Measurements from ENCODE around the gene SNCB. TPM values are rescaled to one million over a fixed set of nuclear protein-coding genes. Genes with fewer than 3 reads are reported as not detected.
A peak's percentile ranks its signal among the peaks of the same experiment; 100 is the strongest.

Gene SNCB
- total RNA-seq, 1 donor from 2014 or later: not detected

- Mint-ChIP-seq H3K4me3 (no peak overlapping the region), H3K27ac (no peak overlapping the region), H3K4me1 (no peaks in the 10 kb centered on the region), H3K9me3 (peaks cover 8% of the 10 kb centered on the region), H3K36me3 (no peaks in the 10 kb centered on the region), H3K27me3 (ENCODE audit: low read depth) (peaks cover 1% of the 10 kb centered on the region)
- DNase-seq (ENCODE audit: low spot score in 2 of 2, unreplicated experiment in 2 of 2): no peak
- no peak for TF ChIP-seq CTCF (IDR thresholded peaks at IDR 0.05; ENCODE audit: unreplicated experiment)
Measured at GRCh38 chr5:176583076-176583475, 47.3 kb downstream of the SNCB start.

GRCh38 chr5:176581361-176581760 lies 49.0 kb downstream of the SNCB start:
- Mint-ChIP-seq H3K27me3 (ENCODE audit: low read depth) (peaks cover 3% of the 10 kb centered on the region), H3K36me3 (no peaks in the 10 kb centered on the region), H3K4me1 (no peaks in the 10 kb centered on the region), H3K4me3 (no peak overlapping the region), H3K9me3 (peaks cover 8% of the 10 kb centered on the region), H3K27ac (no peak overlapping the region)
- TF ChIP-seq CTCF (IDR thresholded peaks at IDR 0.05; ENCODE audit: unreplicated experiment): no peak
- DNase-seq (ENCODE audit: low spot score in 2 of 2, unreplicated experiment in 2 of 2): no peak

- DNase-seq (ENCODE audit: low spot score in 2 of 2, unreplicated experiment in 2 of 2): no peak
- Mint-ChIP-seq H3K27ac (no peak overlapping the region), H3K9me3 (no peaks in the 10 kb centered on the region), H3K36me3 (no peaks in the 10 kb centered on the region), H3K4me1 (no peaks in the 10 kb centered on the region), H3K27me3 (ENCODE audit: low read depth) (peaks cover 3% of the 10 kb centered on the region), H3K4me3 (no peak overlapping the region)
- TF ChIP-seq CTCF (IDR thresholded peaks at IDR 0.05; ENCODE audit: unreplicated experiment): no peak
Measured at GRCh38 chr5:176579323-176579722, 51.0 kb downstream of the SNCB start.

GRCh38 chr5:176578391-176578808 lies 51.9 kb downstream of the SNCB start:
- DNase-seq (ENCODE audit: low spot score in 2 of 2, unreplicated experiment in 2 of 2): peak in 1 of 2 experiments; percentile 73

GRCh38 chr5:176577312-176578176 lies 52.8 kb downstream of the SNCB start:
- Mint-ChIP-seq H3K27me3 (ENCODE audit: low read depth) (peaks cover 5% of the 10 kb centered on the region), H3K9me3 (no peaks in the 10 kb centered on the region), H3K27ac (no peak overlapping the region), H3K36me3 (no peaks in the 10 kb centered on the region), H3K4me3 (no peak overlapping the region), H3K4me1 (no peaks in the 10 kb centered on the region)
- no peak for TF ChIP-seq CTCF (IDR thresholded peaks at IDR 0.05; ENCODE audit: unreplicated experiment)
- DNase-seq (ENCODE audit: low spot score in 2 of 2, unreplicated experiment in 2 of 2): no peak

More at GRCh38 chr5:176578391-176578808, 51.9 kb downstream of the SNCB start:
- no peak overlapping the region for H3K27ac Mint-ChIP-seq
- no peaks in the 10 kb centered on the region for H3K4me1 Mint-ChIP-seq
- no peaks in the 10 kb centered on the region for H3K36me3 Mint-ChIP-seq
- no peaks in the 10 kb centered on the region for H3K9me3 Mint-ChIP-seq
- peaks cover 5% of the 10 kb centered on the region for H3K27me3 Mint-ChIP-seq (ENCODE audit: low read depth)
- no peak overlapping the region for H3K4me3 Mint-ChIP-seq
- peak; percentile 72 for TF ChIP-seq CTCF (IDR thresholded peaks at IDR 0.05; ENCODE audit: unreplicated experiment)
